GM20000 (cell line): Measurements from ENCODE around the gene EVI5.

ENCODE experiments used
- DNase-seq: peaks from one replicate; pipeline ENCODE4 v3.0.0; 2012; ENCODE audit warnings: low spot score
- TF ChIP-seq, protein P1 (sequence below): IDR thresholded peaks from 2 replicates; pipeline ENCODE4 v1.5.1; 2012; ENCODE audit warnings: mild to moderate bottlenecking, control low read depth; ENCODE audit errors: extremely low read depth, missing control alignments

The EVI5 gene

DNA sequence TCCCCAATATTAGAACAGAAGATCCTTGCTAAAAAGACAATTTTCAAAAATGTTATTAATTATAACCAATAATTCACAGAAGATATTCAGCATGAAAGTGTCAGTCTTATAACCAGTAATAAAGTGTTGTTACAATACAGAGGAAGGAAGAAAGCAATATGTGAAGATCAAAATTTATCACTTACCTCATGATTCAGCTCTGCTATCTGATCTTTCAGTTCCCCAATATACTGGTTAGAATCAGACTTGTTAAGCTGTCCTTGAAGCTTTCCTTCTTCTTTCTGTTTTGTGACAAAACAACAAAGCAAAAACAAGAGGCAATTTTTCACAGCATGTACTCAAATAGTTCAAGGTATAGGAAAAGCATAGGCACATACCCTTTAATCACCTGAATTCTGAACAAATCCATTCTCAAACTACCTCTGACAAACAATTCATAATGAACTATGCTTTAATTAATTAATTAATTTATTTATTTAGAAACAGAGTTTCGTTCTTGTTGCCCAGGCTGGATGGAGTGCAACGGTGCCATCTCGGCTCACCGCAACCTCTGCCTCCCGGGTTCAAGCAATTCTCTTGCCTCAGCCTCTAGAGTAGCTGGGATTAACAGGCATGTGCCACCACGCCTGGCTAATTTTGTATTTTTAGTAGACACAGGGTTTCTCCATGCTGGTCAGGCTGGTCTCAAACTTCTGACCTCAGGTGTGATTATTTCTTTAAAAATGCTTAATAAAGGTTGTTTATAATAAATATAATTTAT is 221.3 kb downstream of the EVI5 start:
- peak; percentile 66 for DNase-seq
- TF ChIP-seq, protein P1, sequence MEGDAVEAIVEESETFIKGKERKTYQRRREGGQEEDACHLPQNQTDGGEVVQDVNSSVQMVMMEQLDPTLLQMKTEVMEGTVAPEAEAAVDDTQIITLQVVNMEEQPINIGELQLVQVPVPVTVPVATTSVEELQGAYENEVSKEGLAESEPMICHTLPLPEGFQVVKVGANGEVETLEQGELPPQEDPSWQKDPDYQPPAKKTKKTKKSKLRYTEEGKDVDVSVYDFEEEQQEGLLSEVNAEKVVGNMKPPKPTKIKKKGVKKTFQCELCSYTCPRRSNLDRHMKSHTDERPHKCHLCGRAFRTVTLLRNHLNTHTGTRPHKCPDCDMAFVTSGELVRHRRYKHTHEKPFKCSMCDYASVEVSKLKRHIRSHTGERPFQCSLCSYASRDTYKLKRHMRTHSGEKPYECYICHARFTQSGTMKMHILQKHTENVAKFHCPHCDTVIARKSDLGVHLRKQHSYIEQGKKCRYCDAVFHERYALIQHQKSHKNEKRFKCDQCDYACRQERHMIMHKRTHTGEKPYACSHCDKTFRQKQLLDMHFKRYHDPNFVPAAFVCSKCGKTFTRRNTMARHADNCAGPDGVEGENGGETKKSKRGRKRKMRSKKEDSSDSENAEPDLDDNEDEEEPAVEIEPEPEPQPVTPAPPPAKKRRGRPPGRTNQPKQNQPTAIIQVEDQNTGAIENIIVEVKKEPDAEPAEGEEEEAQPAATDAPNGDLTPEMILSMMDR = no peak

DNA sequence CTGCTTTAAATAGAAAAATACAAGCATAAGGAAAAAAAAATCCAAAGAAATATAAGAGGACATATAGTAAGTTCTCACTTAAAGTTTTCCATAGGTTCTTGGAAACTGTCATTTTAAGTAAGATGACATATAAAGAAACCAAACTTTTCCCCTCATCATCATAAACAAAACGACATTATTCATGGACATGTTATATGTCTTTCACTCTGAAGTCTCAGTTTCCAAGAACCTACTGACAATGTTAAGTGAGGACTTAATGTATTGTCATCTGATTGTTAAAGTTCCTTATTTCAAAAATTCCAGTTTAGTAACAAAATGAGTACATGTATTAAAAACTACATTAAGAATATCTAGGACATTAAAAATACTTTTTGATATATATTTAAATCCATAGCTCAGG is 228.6 kb downstream of the EVI5 start:
- no peak for DNase-seq
- TF ChIP-seq, protein P1 = no peak

DNA sequence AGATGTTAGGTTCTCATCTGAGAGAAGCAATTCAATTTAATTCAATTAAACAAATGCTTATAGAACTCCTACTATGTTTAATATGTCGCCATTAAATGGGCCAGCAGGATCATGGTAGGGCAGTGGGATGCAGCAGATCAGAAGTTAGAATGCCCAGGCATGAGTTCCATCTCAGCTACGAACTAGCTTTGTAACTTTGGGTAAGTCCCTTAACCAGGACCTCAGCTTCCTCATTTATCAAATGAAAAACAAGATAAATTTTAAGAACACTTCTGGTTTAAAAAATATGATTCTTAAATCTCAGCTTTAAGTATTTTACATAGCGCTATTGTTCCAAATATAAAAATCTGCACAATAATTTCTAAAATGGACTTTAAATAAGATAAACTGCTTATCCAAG is 230.7 kb downstream of the EVI5 start:
- TF ChIP-seq, protein P1 = no peak
- no peak for DNase-seq

DNA sequence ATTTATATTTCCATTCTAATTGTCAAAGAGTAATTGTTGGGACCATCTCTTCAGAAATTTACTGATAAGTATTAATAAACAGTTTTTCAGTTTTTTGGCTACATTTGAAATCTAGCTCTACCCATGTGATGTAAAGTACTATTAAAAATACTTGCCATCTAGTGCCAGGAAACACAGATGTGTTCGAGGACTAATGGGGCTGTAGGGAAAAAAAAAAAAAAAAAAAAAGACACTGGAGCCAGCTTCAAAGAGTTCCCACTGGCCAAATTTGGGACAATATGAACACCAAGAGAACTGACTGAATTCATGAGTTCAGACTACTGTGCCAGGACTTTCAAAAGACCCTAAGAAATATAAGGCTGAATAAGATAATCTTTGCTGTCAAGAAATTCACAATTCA is 233.0 kb downstream of the EVI5 start:
- no peak for DNase-seq
- TF ChIP-seq, protein P1 = no peak

DNA sequence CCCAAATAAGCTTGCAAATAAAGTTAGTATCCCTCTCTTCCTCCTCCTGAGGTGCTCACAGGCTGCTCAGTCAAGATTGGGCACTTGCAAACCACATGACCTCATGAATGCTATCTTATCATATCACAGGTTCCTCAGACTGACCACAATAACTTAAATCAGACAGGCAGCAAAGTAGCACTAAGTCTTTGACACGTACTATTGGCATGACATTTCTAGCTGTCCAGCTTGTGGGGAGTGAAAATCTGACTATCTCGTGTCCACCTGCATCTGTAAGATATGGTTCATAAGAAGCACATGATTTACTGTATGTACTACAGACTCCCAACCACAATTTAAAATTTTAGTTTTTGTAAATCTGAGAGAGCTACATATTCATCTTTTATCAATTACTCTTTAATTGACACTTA is 240.1 kb downstream of the EVI5 start:
- DNase-seq = no peak
- TF ChIP-seq, protein P1 = no peak

DNA sequence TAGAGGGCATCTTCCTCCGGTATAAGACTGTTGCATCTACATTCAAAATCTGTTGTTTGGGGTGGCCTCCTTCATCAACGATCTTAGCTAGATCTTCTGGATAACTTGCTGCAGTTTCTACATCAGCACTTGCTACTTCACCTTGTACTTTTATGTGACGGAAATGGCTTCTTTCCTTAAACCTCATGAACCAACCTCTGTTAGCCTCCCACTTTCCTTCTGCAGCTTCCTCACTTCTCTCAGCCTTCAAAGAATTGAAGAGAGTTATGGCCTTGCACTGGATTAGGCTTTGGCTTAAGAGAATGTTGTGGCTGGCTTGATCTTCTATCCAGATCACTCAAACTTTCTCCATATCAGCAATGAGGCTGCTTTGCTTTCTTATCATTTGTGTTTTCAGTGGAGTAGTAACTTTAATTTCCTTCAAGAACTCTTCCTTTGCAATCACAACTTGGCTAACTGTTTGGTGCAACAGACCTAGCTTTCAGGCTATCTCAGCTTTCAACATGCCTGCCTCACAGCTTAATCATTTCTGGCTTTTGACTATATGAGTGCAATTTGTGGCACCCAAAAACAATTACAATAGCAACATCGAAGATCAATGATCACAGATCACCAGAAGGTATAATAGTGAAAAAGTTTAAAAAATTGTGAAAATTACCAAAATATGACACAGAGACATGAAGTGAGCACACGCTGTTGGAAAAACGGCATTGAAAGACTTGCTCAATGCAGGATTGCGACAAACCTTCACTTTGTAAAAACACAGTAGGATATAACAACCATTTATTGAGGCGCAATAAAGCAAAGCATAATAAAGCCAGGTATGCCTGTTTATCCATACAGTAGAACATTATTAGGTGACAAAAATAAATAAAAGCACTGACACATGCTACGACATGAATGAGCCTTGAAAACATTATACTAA is 241.5 kb downstream of the EVI5 start:
- no peak for DNase-seq
- TF ChIP-seq, protein P1 = no peak

DNA sequence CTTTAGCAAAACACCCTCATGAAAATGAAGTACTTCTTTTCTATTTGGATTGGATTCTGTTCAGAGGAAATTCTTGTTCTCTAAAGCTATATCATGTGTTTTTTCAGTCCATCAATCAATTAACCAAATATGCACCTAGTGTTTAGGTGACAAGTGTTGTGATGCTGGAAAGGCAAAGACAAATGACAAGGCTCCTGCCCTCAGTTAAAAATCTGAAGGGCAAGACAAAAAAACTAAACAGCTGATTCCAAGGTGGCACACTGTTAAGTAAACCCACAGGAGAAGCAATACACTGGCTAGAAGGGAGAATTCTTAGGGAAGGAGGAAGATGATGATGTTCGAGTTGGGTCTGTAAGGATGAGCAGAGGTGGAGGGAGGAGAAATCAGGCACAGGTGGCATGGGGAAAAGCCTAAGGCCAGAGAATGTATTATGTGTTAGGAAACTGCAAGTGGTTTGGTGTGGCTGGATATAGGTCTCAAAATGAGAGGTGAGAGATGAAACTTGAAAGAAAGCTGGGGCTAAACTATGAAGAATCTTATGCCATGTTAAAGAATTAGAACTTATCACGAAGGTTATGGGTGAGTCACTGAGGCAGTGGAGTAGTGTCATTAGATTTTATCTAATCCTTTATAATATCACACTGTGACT is 246.4 kb downstream of the EVI5 start:
- peak; percentile 25 for DNase-seq
- TF ChIP-seq, protein P1 = no peak
